Measurements from ENCODE around the gene SHC4.

The SHC4 gene

DNA sequence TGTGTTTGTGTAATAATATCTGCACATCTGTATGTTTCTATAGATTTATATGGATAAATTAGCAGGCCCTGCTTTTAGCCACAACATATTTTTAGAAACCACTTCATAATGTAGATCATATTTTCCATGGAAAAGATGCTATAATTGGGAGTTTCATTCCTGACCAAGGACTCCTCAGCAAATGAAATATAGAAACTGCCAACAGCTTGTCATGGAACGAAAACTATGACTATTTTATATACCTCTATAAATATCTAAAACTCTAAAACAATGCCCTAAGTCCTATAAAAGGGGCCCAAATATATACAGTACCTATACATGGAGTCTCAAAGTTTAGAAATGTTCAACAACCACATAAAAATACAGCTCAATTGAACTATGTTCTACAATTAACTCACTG is 57.9 kb downstream of the SHC4 start:
- TF ChIP-seq, protein P1, sequence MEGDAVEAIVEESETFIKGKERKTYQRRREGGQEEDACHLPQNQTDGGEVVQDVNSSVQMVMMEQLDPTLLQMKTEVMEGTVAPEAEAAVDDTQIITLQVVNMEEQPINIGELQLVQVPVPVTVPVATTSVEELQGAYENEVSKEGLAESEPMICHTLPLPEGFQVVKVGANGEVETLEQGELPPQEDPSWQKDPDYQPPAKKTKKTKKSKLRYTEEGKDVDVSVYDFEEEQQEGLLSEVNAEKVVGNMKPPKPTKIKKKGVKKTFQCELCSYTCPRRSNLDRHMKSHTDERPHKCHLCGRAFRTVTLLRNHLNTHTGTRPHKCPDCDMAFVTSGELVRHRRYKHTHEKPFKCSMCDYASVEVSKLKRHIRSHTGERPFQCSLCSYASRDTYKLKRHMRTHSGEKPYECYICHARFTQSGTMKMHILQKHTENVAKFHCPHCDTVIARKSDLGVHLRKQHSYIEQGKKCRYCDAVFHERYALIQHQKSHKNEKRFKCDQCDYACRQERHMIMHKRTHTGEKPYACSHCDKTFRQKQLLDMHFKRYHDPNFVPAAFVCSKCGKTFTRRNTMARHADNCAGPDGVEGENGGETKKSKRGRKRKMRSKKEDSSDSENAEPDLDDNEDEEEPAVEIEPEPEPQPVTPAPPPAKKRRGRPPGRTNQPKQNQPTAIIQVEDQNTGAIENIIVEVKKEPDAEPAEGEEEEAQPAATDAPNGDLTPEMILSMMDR (IDR thresholded peaks at IDR 0.05; ENCODE audit: control extremely low read depth, extremely low read depth, low read depth, missing control alignments) = no peak
- POLR2A ChIA-PET = no interaction called here
- CTCF ChIA-PET = interaction anchor here (0.9 to 1.9 kb wide), 6 partner anchors 9 to 68 kb away, joined by 3 to 11 read pairs (median 4); partner anchors contain the start of gene EID1
- DNase-seq (ENCODE audit: extremely low spot score) = no peak

- ChIA-PET CTCF (interaction anchor here (1.2 to 1.9 kb wide), 7 partner anchors 8 to 70 kb away, joined by 3 to 11 read pairs (median 3); no protein-coding TSS in a partner anchor), POLR2A (no interaction called here)
- TF ChIP-seq, protein P1 (IDR thresholded peaks at IDR 0.05; ENCODE audit: control extremely low read depth, extremely low read depth, low read depth, missing control alignments) = no peak
- DNase-seq (ENCODE audit: extremely low spot score) = no peak
Measured at GRCh38 chr15:48905216-48905615, 58.5 kb downstream of the SHC4 start.

DNA sequence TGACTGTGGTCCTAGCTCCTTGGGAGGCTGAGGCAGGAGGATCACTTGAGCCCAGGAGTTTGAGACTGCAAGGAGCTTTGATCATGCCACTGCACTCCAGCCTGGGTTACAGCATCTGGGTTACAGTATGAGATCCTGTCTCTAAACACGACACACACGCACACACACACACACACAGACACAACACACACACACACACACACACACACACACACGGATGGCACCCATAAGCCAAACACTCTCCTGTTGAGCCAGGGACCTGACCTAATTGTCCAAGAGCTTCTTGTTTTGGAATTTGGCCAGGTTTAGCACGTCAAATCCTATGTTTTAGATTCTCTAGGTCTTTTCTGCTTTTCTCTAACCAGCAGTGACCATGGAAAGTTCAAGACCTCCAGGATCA is 59.0 kb downstream of the SHC4 start:
- TF ChIP-seq, protein P1 (IDR thresholded peaks at IDR 0.05; ENCODE audit: control extremely low read depth, extremely low read depth, low read depth, missing control alignments) = no peak
- POLR2A ChIA-PET = no interaction called here
- CTCF ChIA-PET = interaction anchor here (1.2 to 1.9 kb wide), 6 partner anchors 8 to 71 kb away, joined by 3 to 11 read pairs (median 4); no protein-coding TSS in a partner anchor
- no peak for DNase-seq (ENCODE audit: extremely low spot score)

DNA sequence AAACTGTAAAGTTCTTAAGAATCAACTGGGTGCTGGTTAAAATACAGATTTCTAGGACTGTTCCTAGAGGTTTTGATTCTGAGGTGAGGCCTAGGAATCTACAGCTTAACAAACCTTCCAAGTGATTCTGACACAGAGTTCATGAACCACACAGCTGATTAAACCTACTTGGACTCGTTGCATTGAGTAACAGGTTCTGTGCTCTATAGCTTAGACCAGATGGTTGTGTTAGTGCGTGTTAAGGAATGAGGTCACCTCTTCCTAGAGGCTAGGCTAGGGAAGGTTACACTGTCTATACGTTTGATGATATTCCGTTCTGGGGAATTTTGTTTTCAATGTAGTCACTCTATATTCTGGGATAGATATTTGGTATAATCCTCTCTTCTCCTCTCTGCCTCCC is 63.9 kb downstream of the SHC4 start:
- CTCF ChIA-PET = interaction anchor here (1.5 kb wide), 1 partner anchor 14 kb away, joined by 4 read pairs; no protein-coding TSS in a partner anchor
- TF ChIP-seq, protein P1 (IDR thresholded peaks at IDR 0.05; ENCODE audit: control extremely low read depth, extremely low read depth, low read depth, missing control alignments) = no peak

GRCh38 chr15:48898446-48898845 is 65.3 kb downstream of the SHC4 start:
- no peak for DNase-seq (ENCODE audit: extremely low spot score)
- ChIA-PET POLR2A (no interaction called here), CTCF (interaction anchor here (1.5 kb wide), 1 partner anchor 15 kb away, joined by 4 read pairs; no protein-coding TSS in a partner anchor)
- TF ChIP-seq, protein P1 (IDR thresholded peaks at IDR 0.05; ENCODE audit: control extremely low read depth, extremely low read depth, low read depth, missing control alignments) = no peak

More for the DNA sequence above, 63.9 kb downstream of the SHC4 start:
- POLR2A ChIA-PET = no interaction called here
- DNase-seq (ENCODE audit: extremely low spot score) = no peak

GRCh38 chr15:48898032-48898431 is 65.7 kb downstream of the SHC4 start:
- CTCF ChIA-PET = no interaction called here
- DNase-seq (ENCODE audit: extremely low spot score) = no peak
- POLR2A ChIA-PET = no interaction called here
- TF ChIP-seq, protein P1 (IDR thresholded peaks at IDR 0.05; ENCODE audit: control extremely low read depth, extremely low read depth, low read depth, missing control alignments) = no peak
